Astrocyte (in vitro differentiated cells and primary cell): Measurements from ENCODE around the gene MRPL43. TPM values are rescaled to one million over a fixed set of nuclear protein-coding genes. Genes with fewer than 3 reads are reported as not detected.

Source experiments
- DNase-seq: peaks from one replicate; pipeline ENCODE4 v3.0.0-alpha.2; 2010; ENCODE audit warnings: low read depth
- FAIRE-seq: peaks from 2 replicates; lab custom pipeline; 2011; peaks lifted over from hg19 to GRCh38; lab: Jason Lieb, UNC
- H2AFZ ChIP-seq: 2 replicates; pipeline ENCODE4 v1.6.0; 2012; ENCODE audit warnings: low read depth, low read length, inconsistent platforms
- H3K27ac ChIP-seq: 2 replicates; pipeline ENCODE4 v1.5.1; 2011; ENCODE audit warnings: low read depth, low read length, inconsistent platforms
- H3K27me3 ChIP-seq: 2 replicates; pipeline ENCODE4 v1.6.0; 2011; ENCODE audit warnings: low read length, inconsistent platforms; ENCODE audit not compliant: insufficient read depth
- H3K36me3 ChIP-seq: 2 replicates; pipeline ENCODE4 v1.5.1; 2011; ENCODE audit warnings: low read length, inconsistent platforms; ENCODE audit not compliant: insufficient read depth
- H3K4me1 ChIP-seq: 2 replicates; pipeline ENCODE4 v1.5.1; 2011; ENCODE audit warnings: low read length, inconsistent platforms; ENCODE audit not compliant: insufficient read depth
- H3K4me2 ChIP-seq: 2 replicates; pipeline ENCODE4 v1.6.0; 2012; ENCODE audit warnings: low read length, inconsistent platforms
- H3K4me3 ChIP-seq: 2 replicates; pipeline ENCODE4 v1.5.1; 2011; ENCODE audit warnings: low read depth, mild to moderate bottlenecking, low read length, inconsistent platforms; ENCODE audit not compliant: insufficient read depth
- H3K79me2 ChIP-seq: 2 replicates; pipeline ENCODE4 v1.6.0; 2012; ENCODE audit warnings: mild to moderate bottlenecking, low read length, inconsistent platforms; ENCODE audit not compliant: insufficient read depth
- H3K9ac ChIP-seq: 2 replicates; pipeline ENCODE4 v1.6.0; 2012; ENCODE audit warnings: mild to moderate bottlenecking, low read length, inconsistent platforms
- H3K9me3 ChIP-seq: 2 replicates; pipeline ENCODE4 v1.5.1; 2012; ENCODE audit warnings: low read depth, mild to moderate bottlenecking, low read length, inconsistent platforms; ENCODE audit not compliant: insufficient read depth
- H4K20me1 ChIP-seq: 2 replicates; pipeline ENCODE4 v1.6.0; 2012; ENCODE audit warnings: low read length, inconsistent platforms; ENCODE audit not compliant: insufficient read depth
- H3K27ac Mint-ChIP-seq: one replicate; pipeline ENCODE4 v1.8.0; 2021; ENCODE audit warnings: mild to moderate bottlenecking, mixed read lengths; ENCODE audit not compliant: unreplicated experiment
- H3K27me3 Mint-ChIP-seq: one replicate; pipeline ENCODE4 v1.8.0; 2021; ENCODE audit warnings: low read depth, mixed read lengths; ENCODE audit not compliant: unreplicated experiment
- H3K36me3 Mint-ChIP-seq: one replicate; pipeline ENCODE4 v1.8.0; 2021; ENCODE audit warnings: low read depth, mixed read lengths; ENCODE audit not compliant: unreplicated experiment
- H3K4me1 Mint-ChIP-seq: one replicate; pipeline ENCODE4 v1.8.0; 2021; ENCODE audit warnings: low read depth, mixed read lengths; ENCODE audit not compliant: unreplicated experiment
- H3K4me3 Mint-ChIP-seq: one replicate; pipeline ENCODE4 v1.8.0; 2021; ENCODE audit warnings: mild to moderate bottlenecking, moderate library complexity, mixed read lengths; ENCODE audit not compliant: unreplicated experiment
- H3K9me3 Mint-ChIP-seq: one replicate; pipeline ENCODE4 v1.8.0; 2021; ENCODE audit warnings: mild to moderate bottlenecking, mixed read lengths; ENCODE audit not compliant: unreplicated experiment
- EZH2 ChIP-seq: IDR thresholded peaks from 2 replicates; pipeline ENCODE4 v1.6.1; 2012; ENCODE audit warnings: mild to moderate bottlenecking, low read length, inconsistent platforms; ENCODE audit not compliant: insufficient read depth
- total RNA-seq: library from RNA; stranded (reverse); gene quantifications from 2 replicates; pipeline ENCODE4 v1.2.1, GENCODE V29; 2021
- TF ChIP-seq, protein P1 (sequence below): IDR thresholded peaks from 2 replicates; pipeline ENCODE4 v1.5.1; 2011; ENCODE audit warnings: low read depth, mild to moderate bottlenecking, inconsistent platforms, low read length, moderate library complexity; ENCODE audit not compliant: insufficient read depth

MRPL43 gene
- total RNA-seq, 1 donor from 2014 or later: 61.3 TPM

DNA sequence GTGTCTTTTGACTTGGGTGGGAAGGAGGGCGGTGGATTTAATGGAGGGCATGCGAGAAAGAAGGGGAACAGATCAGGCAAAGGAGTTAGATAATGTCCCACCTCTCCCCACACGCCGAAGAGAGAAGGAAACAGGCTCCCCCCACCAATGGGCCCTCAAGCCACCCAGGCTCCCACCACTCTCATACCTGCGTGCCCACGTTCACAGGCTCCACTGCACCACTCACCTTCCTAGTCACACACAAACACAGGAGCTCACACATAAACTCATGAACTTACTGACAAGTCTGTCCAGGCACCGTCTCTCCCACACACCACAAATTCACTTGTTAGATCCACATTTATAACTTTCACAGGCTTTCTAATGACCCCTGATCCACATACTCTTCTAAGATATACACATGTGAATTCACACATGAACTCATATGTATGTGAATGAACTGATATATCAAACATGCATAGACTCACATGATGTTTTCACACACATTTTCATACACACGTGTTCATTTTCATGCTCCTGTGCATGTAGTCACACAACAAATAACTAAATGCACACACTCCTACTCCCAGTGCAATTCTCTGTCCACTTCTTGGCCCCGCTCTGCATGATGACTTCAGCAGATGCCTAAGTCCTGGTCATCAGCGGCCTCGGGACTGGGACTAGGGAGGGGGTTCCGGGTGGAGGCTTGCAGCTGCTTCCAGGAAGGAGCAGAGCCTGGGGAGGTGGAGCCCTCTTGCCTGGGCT, 13.8 kb upstream of the MRPL43 start:
- peak; percentile 23 for FAIRE-seq
- H3K79me2 ChIP-seq: peaks cover 54% of the 10 kb centered on the region

DNA sequence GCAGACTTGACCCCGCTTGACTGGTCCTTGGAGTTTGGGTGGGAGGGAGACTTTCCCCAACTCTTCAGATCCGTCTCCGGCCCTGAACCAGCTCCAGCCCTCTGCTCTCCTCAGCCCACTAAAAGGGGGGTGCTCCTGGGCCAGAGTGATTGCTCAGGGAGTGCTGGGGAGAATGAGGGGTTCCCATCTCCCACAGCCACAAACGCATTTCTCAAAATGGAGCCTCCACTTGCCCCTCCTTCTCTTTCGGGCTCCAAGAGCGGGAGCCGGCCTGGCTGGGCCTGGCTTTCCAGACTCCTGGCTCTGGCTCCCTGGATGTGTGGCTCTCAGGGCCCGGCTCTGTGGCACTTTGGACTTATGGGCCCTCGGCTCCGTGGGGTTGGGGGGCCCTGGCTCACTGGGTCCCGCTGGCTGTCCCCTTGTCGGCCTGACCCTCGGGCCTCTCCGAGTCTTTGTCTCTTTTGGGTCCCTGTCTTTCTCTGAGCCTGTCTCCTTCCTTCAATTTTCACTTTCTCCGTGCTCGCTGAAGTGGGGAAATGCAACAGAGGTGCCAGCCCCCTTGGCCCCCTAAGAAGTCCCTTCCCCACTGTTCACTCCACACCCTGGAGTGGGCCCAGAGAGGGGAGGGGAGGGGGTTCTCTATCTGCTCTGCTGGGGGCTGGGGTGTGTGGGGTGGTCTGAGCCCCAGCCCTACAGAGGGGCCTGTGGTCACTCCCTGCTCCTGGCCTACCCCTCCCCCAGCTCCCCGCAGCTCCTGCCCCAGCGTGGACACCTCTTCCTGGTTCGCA, 13.0 kb upstream of the MRPL43 start:
- H3K9me3 ChIP-seq: no peaks in the 10 kb centered on the region
- peak overlapping the region; percentile 84 for H2AFZ ChIP-seq
- peak overlapping the region; percentile 89 for H3K4me3 Mint-ChIP-seq
- H3K27me3 ChIP-seq: no peaks in the 10 kb centered on the region
- peaks cover 43% of the 10 kb centered on the region for H4K20me1 ChIP-seq
- no peak for DNase-seq
- H3K9me3 Mint-ChIP-seq: peaks cover 4% of the 10 kb centered on the region
- H3K27me3 Mint-ChIP-seq: no peaks in the 10 kb centered on the region
- H3K4me1 Mint-ChIP-seq: peaks cover 11% of the 10 kb centered on the region
- peak overlapping the region; percentile 94 for H3K9ac ChIP-seq
- H3K36me3 ChIP-seq: peaks cover 6% of the 10 kb centered on the region
- no peak for TF ChIP-seq EZH2
- TF ChIP-seq, protein P1, sequence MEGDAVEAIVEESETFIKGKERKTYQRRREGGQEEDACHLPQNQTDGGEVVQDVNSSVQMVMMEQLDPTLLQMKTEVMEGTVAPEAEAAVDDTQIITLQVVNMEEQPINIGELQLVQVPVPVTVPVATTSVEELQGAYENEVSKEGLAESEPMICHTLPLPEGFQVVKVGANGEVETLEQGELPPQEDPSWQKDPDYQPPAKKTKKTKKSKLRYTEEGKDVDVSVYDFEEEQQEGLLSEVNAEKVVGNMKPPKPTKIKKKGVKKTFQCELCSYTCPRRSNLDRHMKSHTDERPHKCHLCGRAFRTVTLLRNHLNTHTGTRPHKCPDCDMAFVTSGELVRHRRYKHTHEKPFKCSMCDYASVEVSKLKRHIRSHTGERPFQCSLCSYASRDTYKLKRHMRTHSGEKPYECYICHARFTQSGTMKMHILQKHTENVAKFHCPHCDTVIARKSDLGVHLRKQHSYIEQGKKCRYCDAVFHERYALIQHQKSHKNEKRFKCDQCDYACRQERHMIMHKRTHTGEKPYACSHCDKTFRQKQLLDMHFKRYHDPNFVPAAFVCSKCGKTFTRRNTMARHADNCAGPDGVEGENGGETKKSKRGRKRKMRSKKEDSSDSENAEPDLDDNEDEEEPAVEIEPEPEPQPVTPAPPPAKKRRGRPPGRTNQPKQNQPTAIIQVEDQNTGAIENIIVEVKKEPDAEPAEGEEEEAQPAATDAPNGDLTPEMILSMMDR: no peak
- peak overlapping the region; percentile 89 for H3K4me3 ChIP-seq
- peak overlapping the region; percentile 92 for H3K27ac ChIP-seq
- no peak for FAIRE-seq
- H3K36me3 Mint-ChIP-seq: no peaks in the 10 kb centered on the region
- H3K4me2 ChIP-seq: peak overlapping the region; percentile 93
- H3K79me2 ChIP-seq: peaks cover 54% of the 10 kb centered on the region
- H3K27ac Mint-ChIP-seq: peak overlapping the region; percentile 90
- H3K4me1 ChIP-seq: peaks cover 36% of the 10 kb centered on the region

More for the DNA sequence above, 13.8 kb upstream of the MRPL43 start:
- Mint-ChIP-seq H3K36me3 (peaks cover under 1% of the 10 kb centered on the region), H3K9me3 (peaks cover 4% of the 10 kb centered on the region), H3K27me3 (no peaks in the 10 kb centered on the region), H3K4me1 (peaks cover 11% of the 10 kb centered on the region), H3K4me3 (peak overlapping the region; percentile 89), H3K27ac (peak overlapping the region; percentile 87)
- Histone ChIP-seq H3K27me3 (no peaks in the 10 kb centered on the region), H4K20me1 (peaks cover 51% of the 10 kb centered on the region), H3K36me3 (peaks cover 9% of the 10 kb centered on the region), H2AFZ (no peak overlapping the region), H3K9me3 (no peaks in the 10 kb centered on the region), H3K9ac (peak overlapping the region; percentile 94), H3K27ac (peak overlapping the region; percentile 92), H3K4me3 (peak overlapping the region; percentile 89), H3K4me1 (peaks cover 36% of the 10 kb centered on the region), H3K4me2 (peak overlapping the region; percentile 93)
- TF ChIP-seq, protein P1: no peak
- TF ChIP-seq EZH2: no peak
- DNase-seq: peak; percentile 89
